Mammary epithelial cell (primary cell): ENCODE data around the gene INCENP.

Source experiments
- EZH2 ChIP-seq: IDR thresholded peaks from 2 replicates; pipeline ENCODE4 v1.6.1; 2012; ENCODE audit warnings: low read length, inconsistent platforms, borderline replicate concordance
- TF ChIP-seq, protein P1 (sequence below), 2 donors: IDR thresholded peaks in 1 of 2; conservative IDR thresholded peaks in 1 of 2; 2 replicates each; pipeline ENCODE4 v1.5.1; 2011 to 2012; ENCODE audit warnings: inconsistent platforms in 2 of 2, low read length in 2 of 2, mild to moderate bottlenecking in 2 of 2, control low read depth in 1 of 2, low read depth in 1 of 2; ENCODE audit not compliant: insufficient read depth in 1 of 2; ENCODE audit errors: extremely low read depth in 1 of 2

GRCh38 chr11:62137881-62138629, 14.2 kb downstream of the INCENP start:
- TF ChIP-seq EZH2: no peak
- TF ChIP-seq, protein P1, sequence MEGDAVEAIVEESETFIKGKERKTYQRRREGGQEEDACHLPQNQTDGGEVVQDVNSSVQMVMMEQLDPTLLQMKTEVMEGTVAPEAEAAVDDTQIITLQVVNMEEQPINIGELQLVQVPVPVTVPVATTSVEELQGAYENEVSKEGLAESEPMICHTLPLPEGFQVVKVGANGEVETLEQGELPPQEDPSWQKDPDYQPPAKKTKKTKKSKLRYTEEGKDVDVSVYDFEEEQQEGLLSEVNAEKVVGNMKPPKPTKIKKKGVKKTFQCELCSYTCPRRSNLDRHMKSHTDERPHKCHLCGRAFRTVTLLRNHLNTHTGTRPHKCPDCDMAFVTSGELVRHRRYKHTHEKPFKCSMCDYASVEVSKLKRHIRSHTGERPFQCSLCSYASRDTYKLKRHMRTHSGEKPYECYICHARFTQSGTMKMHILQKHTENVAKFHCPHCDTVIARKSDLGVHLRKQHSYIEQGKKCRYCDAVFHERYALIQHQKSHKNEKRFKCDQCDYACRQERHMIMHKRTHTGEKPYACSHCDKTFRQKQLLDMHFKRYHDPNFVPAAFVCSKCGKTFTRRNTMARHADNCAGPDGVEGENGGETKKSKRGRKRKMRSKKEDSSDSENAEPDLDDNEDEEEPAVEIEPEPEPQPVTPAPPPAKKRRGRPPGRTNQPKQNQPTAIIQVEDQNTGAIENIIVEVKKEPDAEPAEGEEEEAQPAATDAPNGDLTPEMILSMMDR (conservative IDR thresholded peaks at IDR 0.05 in 1 of 2, IDR thresholded peaks at IDR 0.05 in 1 of 2; ENCODE audit: extremely low read depth in 1 of 2, insufficient read depth in 1 of 2, low read depth in 1 of 2, low read length in 2 of 2): no peak
